Osteocyte (in vitro differentiated cells): ENCODE results near the gene PFKM. TPM values are rescaled to one million over a fixed set of nuclear protein-coding genes. Genes with fewer than 3 reads are reported as not detected.

Experiments used
- DNase-seq: peaks from one replicate; pipeline ENCODE4 v3.0.0; 2021; ENCODE audit warnings: mixed read lengths; ENCODE audit not compliant: unreplicated experiment; ENCODE audit errors: extremely low spot score
- H3K27ac Mint-ChIP-seq: one replicate; pipeline ENCODE4 v1.8.0; 2021; ENCODE audit warnings: mild to moderate bottlenecking, mixed read lengths; ENCODE audit not compliant: unreplicated experiment
- H3K27me3 Mint-ChIP-seq: one replicate; pipeline ENCODE4 v1.8.0; 2021; ENCODE audit warnings: mixed read lengths; ENCODE audit not compliant: unreplicated experiment
- H3K36me3 Mint-ChIP-seq: one replicate; pipeline ENCODE4 v1.8.0; 2021; ENCODE audit warnings: mixed read lengths; ENCODE audit not compliant: unreplicated experiment
- H3K4me1 Mint-ChIP-seq: one replicate; pipeline ENCODE4 v1.8.0; 2021; ENCODE audit warnings: mixed read lengths; ENCODE audit not compliant: unreplicated experiment
- H3K4me3 Mint-ChIP-seq: one replicate; pipeline ENCODE4 v1.8.0; 2021; ENCODE audit warnings: mild to moderate bottlenecking, moderate library complexity, mixed read lengths; ENCODE audit not compliant: unreplicated experiment
- H3K9me3 Mint-ChIP-seq: one replicate; pipeline ENCODE4 v1.8.0; 2021; ENCODE audit warnings: mixed read lengths; ENCODE audit not compliant: unreplicated experiment
- total RNA-seq: library from RNA; stranded (reverse); gene quantifications from 2 replicates; pipeline ENCODE4 v1.2.1, GENCODE V29; 2021
- TF ChIP-seq, protein P1 (sequence below): fragments of 200-600 bp; sonication (generic); IDR thresholded peaks from 2 replicates; pipeline ENCODE4 v1.5.0; 2021; ENCODE audit warnings: antibody characterized with exemption, mild to moderate bottlenecking, moderate library complexity

Gene PFKM
- total RNA-seq, 1 donor from 2014 or later, result 78.0 TPM

DNA sequence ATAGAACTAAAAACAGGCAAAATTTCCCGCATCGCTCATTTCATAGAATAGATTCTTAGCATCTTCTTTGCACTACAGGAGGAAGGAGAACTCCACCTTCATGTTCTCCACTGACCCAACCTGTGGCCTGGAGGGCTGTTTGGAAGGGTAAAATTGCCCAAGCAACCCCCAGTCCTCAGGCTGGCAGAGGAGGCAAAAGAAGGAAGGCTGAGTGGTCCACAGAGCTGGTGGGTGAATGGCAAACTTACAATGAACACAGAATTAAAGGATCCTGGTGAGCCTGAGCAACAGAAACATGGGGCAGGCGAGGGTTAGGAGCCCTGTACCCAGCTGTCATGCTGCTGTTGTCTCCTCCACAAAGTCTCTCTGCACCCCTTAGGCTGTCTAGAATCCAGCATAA, 38.3 kb upstream of the PFKM start:
- Mint-ChIP-seq H3K27me3 (no peaks in the 10 kb centered on the region), H3K9me3 (peaks cover 4% of the 10 kb centered on the region), H3K4me1 (no peaks in the 10 kb centered on the region), H3K36me3 (peaks cover 27% of the 10 kb centered on the region), H3K27ac (no peak overlapping the region), H3K4me3 (no peak overlapping the region)
- TF ChIP-seq, protein P1, sequence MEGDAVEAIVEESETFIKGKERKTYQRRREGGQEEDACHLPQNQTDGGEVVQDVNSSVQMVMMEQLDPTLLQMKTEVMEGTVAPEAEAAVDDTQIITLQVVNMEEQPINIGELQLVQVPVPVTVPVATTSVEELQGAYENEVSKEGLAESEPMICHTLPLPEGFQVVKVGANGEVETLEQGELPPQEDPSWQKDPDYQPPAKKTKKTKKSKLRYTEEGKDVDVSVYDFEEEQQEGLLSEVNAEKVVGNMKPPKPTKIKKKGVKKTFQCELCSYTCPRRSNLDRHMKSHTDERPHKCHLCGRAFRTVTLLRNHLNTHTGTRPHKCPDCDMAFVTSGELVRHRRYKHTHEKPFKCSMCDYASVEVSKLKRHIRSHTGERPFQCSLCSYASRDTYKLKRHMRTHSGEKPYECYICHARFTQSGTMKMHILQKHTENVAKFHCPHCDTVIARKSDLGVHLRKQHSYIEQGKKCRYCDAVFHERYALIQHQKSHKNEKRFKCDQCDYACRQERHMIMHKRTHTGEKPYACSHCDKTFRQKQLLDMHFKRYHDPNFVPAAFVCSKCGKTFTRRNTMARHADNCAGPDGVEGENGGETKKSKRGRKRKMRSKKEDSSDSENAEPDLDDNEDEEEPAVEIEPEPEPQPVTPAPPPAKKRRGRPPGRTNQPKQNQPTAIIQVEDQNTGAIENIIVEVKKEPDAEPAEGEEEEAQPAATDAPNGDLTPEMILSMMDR, result no peak
- DNase-seq, result no peak

DNA sequence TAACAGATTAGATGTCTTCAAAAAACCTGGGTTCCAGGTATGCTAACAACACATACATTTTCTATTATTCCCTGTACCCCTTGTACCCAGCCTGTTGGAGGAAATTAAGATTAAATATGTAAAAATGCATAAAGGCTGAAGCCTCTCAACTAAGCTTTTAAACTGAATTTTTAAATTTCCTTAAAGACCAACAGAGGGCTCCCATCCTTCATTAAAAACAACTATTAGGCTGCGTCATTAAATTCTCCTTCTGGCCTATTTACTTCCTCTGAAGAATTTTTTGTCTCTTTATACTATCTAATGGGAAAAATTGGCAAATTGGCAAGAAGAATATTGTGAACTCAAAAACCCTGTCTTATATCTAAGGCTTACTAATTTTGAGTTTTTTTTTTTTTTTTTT, 35.1 kb upstream of the PFKM start:
- TF ChIP-seq, protein P1, result peak; percentile 51
- Mint-ChIP-seq H3K27me3 (no peaks in the 10 kb centered on the region), H3K36me3 (peaks cover 23% of the 10 kb centered on the region), H3K4me1 (no peaks in the 10 kb centered on the region), H3K27ac (no peak overlapping the region), H3K9me3 (no peaks in the 10 kb centered on the region), H3K4me3 (no peak overlapping the region)
- no peak for DNase-seq

DNA sequence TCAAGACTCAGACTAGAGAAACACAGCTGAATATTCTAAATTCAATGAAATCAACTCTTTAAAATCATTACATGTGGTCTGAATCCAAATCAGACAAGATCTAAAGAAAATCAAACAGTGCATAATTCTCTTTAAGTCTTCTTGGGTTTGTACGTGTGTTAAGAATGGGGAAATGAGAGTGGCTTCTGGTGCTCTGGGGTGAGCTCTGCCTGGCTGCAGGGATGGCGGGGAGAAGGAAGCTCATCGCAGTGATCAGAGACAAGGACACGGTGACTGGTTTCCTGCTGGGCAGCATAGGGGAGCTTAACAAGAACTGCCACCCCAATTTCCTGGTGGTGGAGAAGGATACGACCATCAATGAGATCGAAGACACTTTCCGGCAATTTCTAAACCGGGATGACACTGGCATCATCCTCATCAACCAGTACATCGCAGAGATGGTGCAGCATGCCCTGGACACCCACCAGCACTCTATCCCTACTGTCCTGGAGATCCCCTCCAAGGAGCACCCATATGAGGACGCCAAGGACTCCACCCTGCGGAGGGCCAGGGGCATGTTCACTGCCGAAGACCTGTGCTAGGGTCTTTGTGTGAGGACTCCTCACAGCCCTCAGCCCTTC, 34.2 kb upstream of the PFKM start:
- TF ChIP-seq, protein P1, result no peak
- no peak overlapping the region for H3K27ac Mint-ChIP-seq
- H3K4me1 Mint-ChIP-seq, result no peaks in the 10 kb centered on the region
- H3K27me3 Mint-ChIP-seq, result no peaks in the 10 kb centered on the region
- no peak overlapping the region for H3K4me3 Mint-ChIP-seq
- DNase-seq, result no peak
- H3K36me3 Mint-ChIP-seq, result peaks cover 23% of the 10 kb centered on the region
- H3K9me3 Mint-ChIP-seq, result no peaks in the 10 kb centered on the region

DNA sequence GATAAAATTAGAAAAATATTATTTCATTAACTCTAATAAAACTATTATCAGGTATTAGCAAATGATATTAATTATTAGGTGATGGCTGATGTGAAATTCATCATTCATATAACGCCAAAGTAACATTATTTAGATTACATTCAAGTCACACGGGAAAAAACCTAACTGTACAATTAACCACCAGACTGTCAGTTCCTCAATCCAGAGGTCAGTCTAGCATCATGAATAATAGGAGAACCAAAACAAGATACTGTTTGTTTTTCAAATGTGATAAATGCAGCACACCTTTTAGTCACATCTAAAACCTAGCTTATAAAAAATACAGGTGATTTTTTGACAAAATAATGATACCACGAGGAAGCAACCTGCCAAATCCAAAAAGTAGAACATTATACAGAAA, 32.8 kb upstream of the PFKM start:
- no peak overlapping the region for H3K4me3 Mint-ChIP-seq
- no peaks in the 10 kb centered on the region for H3K27me3 Mint-ChIP-seq
- H3K27ac Mint-ChIP-seq, result no peak overlapping the region
- DNase-seq, result no peak
- no peaks in the 10 kb centered on the region for H3K9me3 Mint-ChIP-seq
- TF ChIP-seq, protein P1, result no peak
- peaks cover 27% of the 10 kb centered on the region for H3K36me3 Mint-ChIP-seq
- no peaks in the 10 kb centered on the region for H3K4me1 Mint-ChIP-seq

DNA sequence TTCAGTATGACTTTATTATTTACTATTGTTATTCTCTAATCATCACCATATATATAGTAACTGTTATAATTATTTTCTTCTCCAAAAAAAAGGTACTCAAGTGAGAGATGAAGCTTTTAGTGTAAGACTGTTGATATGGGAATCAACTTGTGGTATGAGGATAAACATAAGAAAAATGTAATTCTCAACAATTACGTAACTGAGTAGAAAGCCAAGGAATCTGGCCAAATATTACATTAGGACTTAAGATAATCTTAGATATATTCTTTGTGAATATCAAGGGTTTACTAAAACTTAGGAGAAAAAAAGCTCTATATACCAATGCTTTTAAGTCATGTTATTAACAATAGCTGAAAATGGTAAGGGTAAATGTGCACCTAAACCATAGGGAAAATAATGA, 26.6 kb upstream of the PFKM start:
- H3K9me3 Mint-ChIP-seq, result no peaks in the 10 kb centered on the region
- H3K27me3 Mint-ChIP-seq, result no peaks in the 10 kb centered on the region
- no peak for DNase-seq
- H3K4me1 Mint-ChIP-seq, result no peaks in the 10 kb centered on the region
- H3K4me3 Mint-ChIP-seq, result no peak overlapping the region
- H3K27ac Mint-ChIP-seq, result no peak overlapping the region
- H3K36me3 Mint-ChIP-seq, result peaks cover 26% of the 10 kb centered on the region
- TF ChIP-seq, protein P1, result no peak
